HG02642 (cell line): ENCODE data around the gene IGFBPL1.

Source experiments
- ATAC-seq: cut with Tn5 transposase; IDR thresholded peaks from one replicate; pipeline ENCODE4 v1.9.1; 2021; ENCODE audit warnings: mild to moderate bottlenecking; ENCODE audit not compliant: unreplicated experiment, poor library complexity

IGFBPL1 gene

DNA sequence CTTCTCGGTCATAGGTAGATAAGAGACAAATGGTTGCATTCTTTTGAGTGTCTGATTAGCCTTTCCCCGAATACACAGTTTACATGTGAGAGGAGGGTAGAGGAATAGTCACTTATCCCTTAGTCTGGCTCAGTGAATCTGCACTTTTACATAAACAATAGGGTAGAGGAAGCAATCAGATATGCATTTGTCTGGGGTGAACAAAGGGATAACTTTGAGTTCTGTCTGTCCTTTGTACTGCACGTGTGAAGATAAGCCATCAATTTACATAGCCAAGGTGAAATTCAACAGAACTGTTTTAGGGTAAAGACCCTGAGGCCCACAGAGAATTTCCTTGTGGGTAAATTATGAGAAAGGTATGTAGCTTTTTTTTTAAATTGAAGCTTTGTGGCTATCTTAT is 10.1 kb upstream of the IGFBPL1 start:
- ATAC-seq: no peak

DNA sequence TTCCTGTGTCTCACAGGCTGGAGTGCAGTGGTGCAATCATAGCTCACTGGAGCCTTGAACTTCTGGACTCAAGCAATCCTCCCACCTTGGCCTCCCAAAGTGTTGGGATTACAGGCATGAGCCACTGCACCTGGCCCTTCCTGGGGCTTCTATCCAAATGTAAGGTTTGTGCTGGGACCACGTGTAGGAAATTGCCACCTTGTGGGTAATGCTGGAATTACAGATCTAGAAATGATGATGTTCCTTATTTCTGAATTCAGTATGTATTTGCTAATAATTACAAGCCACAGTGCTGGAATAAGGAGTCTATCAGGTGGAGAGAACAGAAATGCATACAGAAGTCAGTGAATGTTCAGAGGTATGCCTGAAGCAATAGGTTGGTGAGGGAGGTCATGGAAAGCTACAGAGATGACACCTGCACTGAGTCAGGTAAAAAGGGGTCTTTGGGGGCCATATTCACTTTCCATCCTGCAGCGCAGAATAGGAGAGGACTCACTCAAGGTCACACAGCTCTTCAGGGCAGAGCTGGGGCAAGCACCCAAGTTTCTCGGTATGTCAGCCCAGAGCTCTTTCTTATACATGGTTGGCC is 8.8 kb upstream of the IGFBPL1 start:
- no peak for ATAC-seq

DNA sequence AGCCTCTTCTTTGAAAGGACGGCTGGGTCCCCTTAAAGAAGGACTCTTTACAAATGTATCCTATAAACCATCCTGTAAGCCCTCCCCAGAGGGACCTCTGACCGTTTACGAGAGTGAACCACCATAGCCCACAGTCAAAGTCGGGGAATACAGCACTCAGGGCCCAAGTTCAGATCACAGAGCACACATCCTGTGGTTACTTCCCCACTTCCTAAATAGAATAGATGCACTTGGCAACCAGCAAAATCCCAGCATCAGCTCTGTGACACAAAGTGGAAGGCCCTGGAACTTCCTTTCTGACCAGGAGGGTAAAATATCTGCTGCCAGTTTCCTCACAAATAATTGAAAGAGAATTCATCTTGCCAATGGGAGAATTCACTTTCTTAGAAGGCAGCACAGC is 6.9 kb upstream of the IGFBPL1 start:
- no peak for ATAC-seq

DNA sequence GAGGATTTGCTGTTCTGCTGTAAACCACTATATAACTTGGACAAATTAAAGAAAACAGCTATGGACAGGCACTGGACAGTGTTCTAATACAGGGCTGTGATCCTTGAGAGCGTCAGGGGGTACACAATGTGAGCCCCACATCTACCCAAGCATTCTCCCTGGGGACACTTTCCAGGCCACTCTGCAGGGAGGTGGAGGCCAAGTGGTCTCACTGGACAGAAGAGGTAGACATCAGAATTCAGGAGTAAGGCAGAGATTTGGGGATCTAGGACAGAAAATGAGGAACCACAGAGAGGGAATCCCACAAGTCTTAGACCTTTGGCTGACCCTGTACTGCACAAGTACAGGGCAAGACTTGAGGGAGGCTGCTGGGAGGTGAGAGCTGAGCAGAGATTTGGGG is 3.8 kb upstream of the IGFBPL1 start:
- ATAC-seq: no peak

DNA sequence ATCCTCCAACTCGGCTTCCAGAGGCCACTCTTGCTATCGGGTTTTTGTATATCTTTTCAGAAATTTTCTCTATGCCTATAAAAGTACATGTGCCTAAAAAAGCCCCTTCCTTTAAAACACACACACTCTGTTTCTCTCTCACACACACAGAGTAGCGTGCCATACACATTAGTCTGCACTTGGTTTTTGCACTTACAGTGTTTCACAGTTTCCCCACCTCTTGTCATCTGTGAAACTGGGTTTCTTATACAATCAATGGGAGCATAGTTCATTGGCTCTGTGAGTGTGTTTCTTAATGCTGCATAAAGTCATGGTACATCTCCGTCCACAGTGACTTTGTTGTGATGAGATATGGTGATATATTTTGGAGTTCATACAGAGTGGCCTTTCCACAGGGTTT is 664 bp upstream of the IGFBPL1 start:
- no peak for ATAC-seq

DNA sequence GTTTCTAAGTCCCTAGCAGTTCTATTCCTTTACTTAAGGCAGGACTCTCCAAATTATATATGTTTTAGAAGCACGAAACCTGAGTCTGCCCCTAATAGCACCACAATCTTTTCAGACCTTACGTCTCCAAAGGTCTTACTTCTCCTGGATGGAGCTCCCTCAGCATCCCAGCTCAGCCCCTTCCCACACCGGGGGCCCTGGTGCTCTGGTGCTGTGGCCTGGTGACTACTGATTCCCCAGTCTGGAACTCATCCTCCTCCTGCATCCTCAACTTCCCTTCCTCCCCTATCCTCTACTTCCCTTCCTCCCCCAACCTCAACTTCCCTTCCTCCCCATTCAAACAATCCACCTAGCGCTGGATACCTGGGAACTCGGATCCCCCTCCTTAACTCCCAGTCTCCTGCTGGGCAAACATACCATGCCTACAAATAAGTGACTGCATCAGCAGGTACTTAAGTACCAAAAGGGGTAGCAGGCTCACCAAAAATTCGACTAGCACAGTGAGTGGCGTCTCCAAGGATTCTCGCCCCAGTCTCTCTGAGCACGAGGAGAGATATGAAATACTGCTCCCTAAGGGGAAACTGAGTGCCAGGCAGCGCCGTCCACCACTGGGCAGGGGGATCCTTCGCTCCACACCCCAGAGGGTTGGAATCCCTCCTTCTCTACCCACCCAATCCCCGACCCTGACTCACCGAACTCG is 831 bp downstream of the IGFBPL1 start:
- ATAC-seq: no peak

DNA sequence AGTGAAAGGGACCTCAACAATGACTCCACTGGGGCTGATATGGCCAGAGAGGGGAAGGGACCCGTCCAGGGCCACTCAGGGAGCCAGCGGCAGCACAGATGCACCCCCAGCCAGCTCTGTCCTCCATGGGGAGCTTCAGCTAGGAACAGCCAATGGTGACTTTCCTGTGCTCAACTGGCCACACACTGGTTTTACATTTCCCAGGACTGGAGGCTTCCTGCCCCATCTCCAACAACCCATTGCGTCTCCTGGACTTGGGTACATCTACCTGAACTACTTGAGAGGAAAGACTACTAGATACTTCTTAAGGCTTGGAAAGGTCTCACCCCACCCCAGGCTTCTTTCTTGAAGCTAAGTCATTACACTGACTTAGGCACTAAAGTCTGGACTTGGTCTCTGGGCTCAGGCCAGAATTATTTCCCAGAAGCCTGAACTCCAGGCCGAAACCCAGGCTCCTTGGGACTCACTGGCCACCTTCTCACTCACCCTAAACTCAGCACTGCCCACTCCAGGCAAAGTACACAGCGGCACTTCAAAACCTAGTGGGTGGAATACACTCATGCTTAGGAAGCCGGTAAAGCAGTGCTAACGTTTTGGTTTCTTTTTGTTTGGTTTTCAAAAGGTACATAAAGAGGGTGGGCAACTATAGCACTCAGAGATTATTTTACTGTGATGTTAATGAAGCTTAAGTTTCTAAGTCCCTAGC is 1.5 kb downstream of the IGFBPL1 start:
- ATAC-seq: no peak

DNA sequence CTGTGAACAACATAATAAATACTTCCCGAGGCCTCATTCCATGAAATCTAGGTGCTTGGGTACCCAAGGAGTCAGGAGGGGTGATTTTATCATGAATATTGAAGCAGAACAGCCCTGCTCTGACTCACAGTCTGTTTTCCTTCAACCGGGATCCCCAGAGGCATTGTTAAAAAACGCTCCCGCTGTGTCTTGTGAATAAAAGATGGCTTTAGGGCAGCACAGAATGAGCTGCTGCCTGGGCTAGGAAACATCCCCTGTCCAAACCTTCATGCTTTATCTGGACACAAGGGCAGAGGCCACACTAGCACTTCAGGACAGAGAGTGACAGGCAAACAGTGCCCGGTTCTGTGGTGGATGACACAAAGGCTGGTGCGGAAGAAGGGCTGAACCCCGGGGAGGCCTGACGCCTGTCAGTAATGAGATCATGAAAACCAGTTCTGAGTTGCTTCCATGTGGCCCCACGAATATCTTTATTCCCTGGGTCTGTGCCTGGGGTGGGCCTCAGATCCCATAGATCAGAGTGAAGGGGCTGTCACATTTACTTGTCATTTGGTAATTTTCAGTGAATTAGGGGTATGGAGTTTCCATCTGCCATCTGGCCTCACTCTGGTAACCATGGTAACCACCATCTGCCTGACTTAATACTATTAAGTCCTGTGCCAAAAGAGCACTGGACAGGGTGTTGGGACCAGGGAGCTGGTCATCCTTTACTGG is 2.6 kb downstream of the IGFBPL1 start:
- ATAC-seq: no peak

DNA sequence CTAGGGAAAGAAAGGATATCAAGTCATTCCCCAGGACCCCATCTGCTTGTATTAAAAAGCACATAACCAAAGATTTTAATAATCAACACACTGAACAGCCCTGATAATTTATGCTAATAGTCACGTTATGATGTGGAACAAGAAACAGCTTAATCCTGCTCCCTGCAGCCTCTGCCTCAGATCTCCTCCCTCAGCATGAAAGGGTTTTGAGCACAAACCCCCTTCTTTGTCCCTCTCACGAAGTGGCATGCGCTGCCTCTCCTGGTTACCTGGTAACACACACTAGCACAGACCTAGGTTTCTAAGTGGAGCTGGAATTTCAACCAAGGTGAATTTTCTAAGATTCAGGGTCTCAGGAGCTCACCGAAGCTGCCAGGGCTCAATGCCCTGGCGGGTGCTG is 5.1 kb downstream of the IGFBPL1 start:
- no peak for ATAC-seq

DNA sequence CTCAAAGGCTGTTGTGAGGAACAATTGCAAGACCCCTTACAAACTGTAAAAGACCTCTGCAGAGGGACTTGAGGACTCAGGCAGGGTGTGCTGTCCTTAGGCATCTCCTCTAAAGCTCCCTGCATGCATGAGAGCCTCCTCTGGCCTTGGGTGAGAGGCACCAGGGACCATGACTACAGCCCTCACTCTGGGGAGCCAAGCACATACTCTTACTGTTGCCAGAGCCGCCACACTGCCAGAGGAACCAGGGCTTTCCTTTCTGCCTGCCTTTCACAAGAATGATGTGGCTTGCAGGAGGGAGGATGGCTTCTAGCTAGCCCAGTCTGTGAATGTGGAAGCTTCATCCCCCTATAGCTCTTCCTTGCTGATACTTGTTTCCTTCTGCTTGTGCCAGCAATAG is 5.9 kb downstream of the IGFBPL1 start:
- ATAC-seq: no peak

DNA sequence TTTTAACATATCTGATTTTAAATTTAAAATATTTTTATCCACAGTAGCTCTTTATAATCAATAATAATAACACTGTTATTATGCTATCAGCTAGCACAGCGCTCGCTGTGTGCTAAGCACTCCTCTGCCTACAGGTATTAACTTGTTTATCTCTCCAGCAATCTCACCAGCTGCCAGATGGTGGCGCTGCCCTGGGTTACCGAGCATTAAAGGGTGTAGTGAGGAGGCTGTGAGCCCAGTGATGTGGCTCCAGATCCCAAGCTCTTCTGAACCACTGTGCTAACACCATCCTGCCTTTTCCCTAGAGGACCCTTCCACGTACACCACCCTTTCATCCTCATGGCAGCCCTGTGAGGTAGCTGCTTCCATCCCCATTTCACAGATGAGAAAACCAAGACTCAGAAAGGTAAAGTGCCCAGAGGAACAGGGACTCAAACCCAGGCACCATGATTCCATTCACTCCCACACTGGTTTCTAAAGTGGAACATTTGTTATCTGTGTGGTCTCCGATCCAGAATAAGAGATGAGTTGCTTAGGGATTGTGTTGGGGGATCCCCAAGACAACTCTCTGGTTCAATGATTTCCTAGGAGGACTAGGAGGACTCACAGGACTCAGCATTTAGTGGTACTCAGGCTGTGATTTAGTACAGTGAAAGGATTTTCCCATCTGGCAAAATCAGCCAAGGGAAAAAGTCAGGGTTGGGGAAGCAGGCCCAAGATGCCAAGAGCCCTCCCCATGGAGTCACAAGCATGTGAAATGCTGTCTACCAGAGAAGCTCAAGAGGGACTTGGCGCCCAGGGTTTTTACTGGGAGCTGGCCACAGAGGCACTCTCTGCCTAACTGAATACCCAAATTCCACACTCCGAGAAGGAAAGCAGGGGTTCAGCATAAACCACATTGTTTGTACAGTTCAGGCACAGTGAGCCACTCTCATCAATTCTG is 7.0 kb downstream of the IGFBPL1 start:
- ATAC-seq: no peak

DNA sequence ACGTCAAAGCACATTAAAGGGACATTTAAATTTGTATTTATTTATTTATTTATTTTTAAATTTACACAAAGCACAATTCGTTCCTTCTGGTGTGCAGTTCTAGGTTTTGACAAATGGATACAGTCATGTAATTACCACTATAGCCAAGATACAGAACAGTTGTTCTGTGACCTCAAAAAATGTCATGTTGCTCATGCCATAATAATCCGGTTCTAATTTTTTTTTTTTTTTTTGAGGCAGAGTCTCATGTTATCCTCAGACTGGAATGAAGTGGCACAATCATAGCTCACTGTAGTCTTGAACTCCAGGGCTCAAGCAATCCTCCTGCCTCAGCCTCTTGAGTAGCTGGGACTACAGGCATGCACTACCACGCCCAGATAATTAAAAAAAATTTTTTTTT is 7.8 kb downstream of the IGFBPL1 start:
- no peak for ATAC-seq

DNA sequence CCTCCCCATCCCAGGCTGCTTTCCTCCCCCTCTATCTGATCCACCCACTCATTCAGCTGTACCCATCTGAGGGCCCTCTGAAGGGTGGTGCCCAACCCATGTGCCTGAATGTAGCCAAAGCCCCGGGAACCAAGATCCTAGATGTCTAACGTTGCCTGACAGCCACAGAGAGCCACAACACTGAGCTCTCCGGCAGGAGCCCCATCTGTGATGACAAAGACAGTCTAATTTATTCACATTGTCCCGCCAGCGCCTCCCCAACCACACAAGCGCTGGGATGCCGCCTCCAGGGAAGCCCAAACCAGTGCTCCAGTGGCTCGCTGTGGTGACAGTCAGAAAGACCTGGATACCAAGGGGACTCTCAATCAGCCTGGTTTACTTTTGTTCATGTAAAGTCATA is 8.4 kb downstream of the IGFBPL1 start:
- ATAC-seq: no peak

DNA sequence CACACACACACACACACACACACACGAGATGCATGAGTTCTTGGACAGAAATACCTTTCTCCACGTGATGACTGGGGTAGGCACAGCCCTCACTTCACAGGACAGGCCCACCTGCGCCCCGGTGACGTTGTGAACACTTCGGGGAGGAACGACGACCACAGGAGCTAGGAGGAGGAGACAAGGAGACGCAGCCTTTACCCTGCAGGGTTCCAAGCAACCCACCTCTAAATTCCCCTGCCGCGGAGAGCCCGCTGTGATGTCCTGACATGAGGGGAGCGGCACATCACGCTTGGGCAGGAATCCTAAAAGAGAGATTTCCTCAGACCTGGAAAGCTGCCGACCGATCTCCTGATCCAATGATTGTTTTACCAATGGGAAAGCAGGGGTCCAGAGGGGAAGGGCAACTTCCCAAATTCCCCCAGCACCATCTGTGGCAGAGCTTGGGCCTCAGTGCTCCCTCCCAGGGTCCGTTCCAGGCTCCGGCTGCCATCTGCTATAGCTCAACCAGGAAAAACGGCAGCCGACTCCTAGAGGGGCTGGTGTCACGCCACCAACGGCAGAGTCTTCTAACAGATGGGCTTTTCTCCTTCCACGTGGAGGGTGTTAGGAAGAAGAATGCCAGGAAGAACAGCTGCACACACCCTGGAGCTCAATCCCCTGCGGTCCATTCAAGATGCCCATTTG is 10.1 kb downstream of the IGFBPL1 start:
- no peak for ATAC-seq

DNA sequence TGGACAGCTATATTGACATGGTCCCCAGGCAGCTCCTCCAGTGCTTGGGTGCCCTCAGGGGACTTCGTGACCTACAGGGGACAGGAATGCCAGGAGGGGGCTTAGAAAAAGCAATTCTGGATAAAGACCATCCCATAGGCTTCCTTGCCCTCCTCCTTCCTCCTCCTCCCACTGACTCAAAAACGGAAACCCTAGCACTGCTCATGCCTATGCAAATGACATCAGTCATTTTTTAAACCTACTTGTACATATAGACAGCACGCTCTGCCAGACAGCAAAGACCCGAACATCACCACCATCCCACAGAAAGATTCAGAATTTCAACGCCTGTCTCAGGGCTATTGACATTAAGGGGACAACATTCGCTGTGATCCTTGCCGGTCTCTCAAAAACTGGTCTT is 11.0 kb downstream of the IGFBPL1 start:
- no peak for ATAC-seq

DNA sequence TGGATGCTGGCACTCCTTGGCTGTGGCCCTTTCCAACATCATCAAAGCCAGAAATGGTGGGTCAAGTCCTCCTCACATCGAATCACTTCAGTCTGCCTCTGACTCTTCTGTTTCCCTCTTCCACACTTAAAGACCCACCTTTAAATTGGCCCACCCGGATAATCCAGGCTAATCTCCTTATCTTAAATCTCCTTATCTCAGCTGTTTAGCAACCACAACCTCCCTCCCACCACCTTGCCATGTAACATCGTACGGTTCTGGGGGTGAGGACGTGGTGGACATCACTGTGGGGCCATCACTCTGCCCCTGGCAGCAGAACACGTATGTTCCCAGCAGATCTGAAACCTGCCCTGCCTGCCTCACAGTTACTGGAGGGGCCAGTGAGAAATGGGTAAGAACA is 11.5 kb downstream of the IGFBPL1 start:
- ATAC-seq: no peak

DNA sequence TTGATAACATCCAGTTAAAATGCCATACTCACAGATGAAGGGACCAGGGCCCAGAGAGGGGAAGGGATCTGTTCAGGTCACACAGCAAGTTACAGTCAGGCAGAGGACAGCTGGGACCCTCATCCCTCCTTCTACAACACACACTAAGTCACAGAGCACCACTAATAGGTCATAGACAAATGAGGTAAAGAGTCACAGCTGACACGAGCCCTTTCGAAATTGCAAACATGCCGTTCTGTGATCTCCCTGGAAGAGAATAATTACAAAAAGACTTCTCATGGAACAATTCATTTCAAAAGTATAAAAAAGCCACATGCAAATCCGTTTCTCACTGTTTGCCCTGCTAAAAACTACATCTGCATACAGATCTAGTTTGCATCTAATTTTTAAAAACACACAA is 15.5 kb downstream of the IGFBPL1 start:
- peak; percentile 42 for ATAC-seq

DNA sequence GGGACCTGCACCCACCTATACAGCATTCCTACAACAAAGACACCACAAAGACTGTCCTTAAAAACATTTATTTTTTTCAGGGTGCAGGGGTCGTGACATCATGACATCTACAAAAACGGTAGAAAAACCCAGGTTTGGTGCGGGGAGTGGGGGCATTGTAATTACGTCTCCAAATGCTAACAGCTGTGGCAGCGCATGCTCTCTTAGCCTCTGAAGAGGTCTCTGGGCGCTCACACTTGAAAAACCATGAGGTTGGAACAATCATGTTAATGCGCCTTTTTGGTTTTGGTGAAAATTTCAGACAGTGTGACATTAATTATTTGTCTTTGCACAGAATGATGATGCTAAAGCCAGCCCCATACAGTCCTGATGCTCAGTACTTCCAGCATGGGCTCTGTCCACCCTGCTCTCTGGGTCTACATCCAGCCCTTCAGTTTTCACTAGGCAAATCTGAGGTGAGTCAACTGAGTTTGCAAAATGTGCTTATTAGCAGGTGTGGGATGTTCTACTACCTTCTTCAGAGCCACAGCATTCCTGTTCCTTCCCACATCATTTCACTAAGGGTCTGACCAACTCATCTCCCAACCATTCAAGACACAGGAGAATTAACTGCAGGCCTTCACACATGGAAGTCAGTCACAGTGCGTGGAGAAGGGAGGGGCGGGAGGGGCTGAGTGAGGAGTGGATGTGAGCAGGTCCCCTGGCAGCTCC is 17.6 kb downstream of the IGFBPL1 start:
- no peak for ATAC-seq

DNA sequence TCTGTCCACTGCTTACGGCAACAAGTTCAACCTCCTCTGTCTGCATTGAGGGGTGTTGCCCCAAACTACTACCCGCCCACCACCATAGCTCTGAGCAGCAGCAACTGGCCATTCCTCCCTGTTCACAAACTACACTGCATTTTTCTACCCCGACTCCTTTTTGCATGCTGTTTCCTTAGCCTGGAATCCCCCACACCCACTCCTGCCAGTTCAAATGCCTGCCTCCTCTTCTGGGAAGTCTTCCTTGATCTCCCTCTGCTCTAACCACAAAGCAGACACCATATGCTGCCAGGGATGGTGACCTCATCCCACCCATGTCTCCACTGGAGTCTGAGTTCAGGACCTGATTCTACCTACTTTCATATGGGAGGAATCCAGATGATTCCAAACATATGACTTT is 18.5 kb downstream of the IGFBPL1 start:
- no peak for ATAC-seq
